Calu3 (cell line): ENCODE results near the gene SRP14. TPM values are rescaled to one million over a fixed set of nuclear protein-coding genes. Genes with fewer than 3 reads are reported as not detected.

Experiments used
- BruUV-seq: library from RNA; stranded (reverse); fragments of 400-500 nt; replicated peaks from 2 replicates; lab custom pipeline; 2021; lab: Mats Ljungman, UMichigan
- CTCF ChIA-PET: fragments of 300-600 bp; sonication (Branson Sonifier 250); formaldehyde crosslinking; loops from one replicate; lab custom pipeline; 2022; ENCODE audit warnings: antibody characterized with exemption; lab: Charles Lee
- DNase-seq: peaks from one replicate; pipeline ENCODE4 v3.0.0; 2022
- H3K27ac Mint-ChIP-seq: one replicate; pipeline ENCODE4 v1.8.0; 2022; ENCODE audit warnings: mixed read lengths; ENCODE audit not compliant: unreplicated experiment
- H3K27me3 Mint-ChIP-seq: one replicate; pipeline ENCODE4 v1.8.0; 2022; ENCODE audit warnings: mixed read lengths; ENCODE audit not compliant: unreplicated experiment
- H3K36me3 Mint-ChIP-seq: one replicate; pipeline ENCODE4 v1.8.0; 2022; ENCODE audit warnings: mild to moderate bottlenecking, moderate library complexity, mixed read lengths; ENCODE audit not compliant: insufficient read depth, unreplicated experiment
- H3K4me1 Mint-ChIP-seq: one replicate; pipeline ENCODE4 v1.8.0; 2022; ENCODE audit warnings: mild to moderate bottlenecking, low read depth, mixed read lengths; ENCODE audit not compliant: unreplicated experiment
- H3K4me3 Mint-ChIP-seq: one replicate; pipeline ENCODE4 v1.8.0; 2022; ENCODE audit warnings: mild to moderate bottlenecking, low read depth, moderate library complexity, mixed read lengths; ENCODE audit not compliant: unreplicated experiment
- H3K9me3 Mint-ChIP-seq: one replicate; pipeline ENCODE4 v1.8.0; 2022; ENCODE audit warnings: low read depth, mixed read lengths; ENCODE audit not compliant: unreplicated experiment
- CTCF ChIP-seq: fragments of 200-600 bp; IDR thresholded peaks from one replicate; pipeline ENCODE4 v1.8.0; 2022; ENCODE audit warnings: antibody characterized with exemption; ENCODE audit not compliant: unreplicated experiment
- intact Hi-C: fragments of 100-400 bp; cut with micrococcal nuclease; formaldehyde crosslinking; loops from one replicate; pipeline ENCODE4 v1.10.0; 2022; ENCODE audit not compliant: unreplicated experiment
- total RNA-seq: library from RNA; stranded (reverse); gene quantifications from 2 replicates; pipeline ENCODE4 v1.2.3, GENCODE V29; 2022

The SRP14 gene
- total RNA-seq, 1 experiment from 2014 or later, result 113 TPM

- Mint-ChIP-seq H3K36me3 (peaks cover 13% of the 10 kb centered on the region), H3K4me1 (no peaks in the 10 kb centered on the region), H3K27me3 (no peaks in the 10 kb centered on the region), H3K27ac (no peak overlapping the region), H3K4me3 (no peak overlapping the region), H3K9me3 (no peaks in the 10 kb centered on the region)
- CTCF ChIA-PET, result no interaction called here
- intact Hi-C loops, result no loop called here
- no peak for TF ChIP-seq CTCF
- no peak for DNase-seq
- no TSS peak for BruUV-seq
These were observed 4.6 kb downstream of the SRP14 start for GRCh38 chr15:40034186-40034946.

- H3K36me3 Mint-ChIP-seq, result no peaks in the 10 kb centered on the region
- BruUV-seq, result no TSS peak
- DNase-seq, result no peak
- H3K27ac Mint-ChIP-seq, result no peak overlapping the region
- H3K9me3 Mint-ChIP-seq, result no peaks in the 10 kb centered on the region
- H3K4me1 Mint-ChIP-seq, result no peaks in the 10 kb centered on the region
- intact Hi-C loops, result no loop called here
- CTCF ChIA-PET, result no interaction called here
- no peak overlapping the region for H3K4me3 Mint-ChIP-seq
- H3K27me3 Mint-ChIP-seq, result no peaks in the 10 kb centered on the region
- TF ChIP-seq CTCF, result no peak
These were observed 6.7 kb downstream of the SRP14 start for GRCh38 chr15:40032125-40032839.

GRCh38 chr15:40031300-40031699, 7.7 kb downstream of the SRP14 start:
- no peaks in the 10 kb centered on the region for H3K4me1 Mint-ChIP-seq
- intact Hi-C loops, result no loop called here
- DNase-seq, result no peak
- CTCF ChIA-PET, result no interaction called here
- no peaks in the 10 kb centered on the region for H3K27me3 Mint-ChIP-seq
- no peak overlapping the region for H3K27ac Mint-ChIP-seq
- TF ChIP-seq CTCF, result no peak
- H3K4me3 Mint-ChIP-seq, result no peak overlapping the region
- H3K9me3 Mint-ChIP-seq, result no peaks in the 10 kb centered on the region
- H3K36me3 Mint-ChIP-seq, result no peaks in the 10 kb centered on the region
- BruUV-seq, result no TSS peak

- H3K27me3 Mint-ChIP-seq, result no peaks in the 10 kb centered on the region
- intact Hi-C loops, result no loop called here
- H3K4me1 Mint-ChIP-seq, result no peaks in the 10 kb centered on the region
- no TSS peak for BruUV-seq
- TF ChIP-seq CTCF, result no peak
- no peak for DNase-seq
- no peak overlapping the region for H3K4me3 Mint-ChIP-seq
- H3K9me3 Mint-ChIP-seq, result no peaks in the 10 kb centered on the region
- H3K27ac Mint-ChIP-seq, result no peak overlapping the region
- H3K36me3 Mint-ChIP-seq, result no peaks in the 10 kb centered on the region
- CTCF ChIA-PET, result no interaction called here
These were observed 8.7 kb downstream of the SRP14 start for GRCh38 chr15:40029979-40030893.
